Right renal cortex interstitium (tissue), 3 donors: ENCODE results near the gene IFT27. TPM values are rescaled to one million over a fixed set of nuclear protein-coding genes. Genes with fewer than 3 reads are reported as not detected.

ENCODE experiments used
- DNase-seq, 3 donors: peaks; one replicate each; pipeline ENCODE4 v3.0.0-alpha.2; 2013; ENCODE audit warnings: low read depth in 3 of 3, low spot score in 2 of 3
- polyA plus RNA-seq, 3 donors: library from polyadenylated mRNA; unstranded; fragments of 120-200 nt; gene quantifications; one replicate each; pipeline ENCODE4 v1.2.1, GENCODE V29; 2013; ENCODE audit not compliant: insufficient read length in 3 of 3

The IFT27 gene
- polyA plus RNA-seq, 3 donors: 42.0 to 48.9 (median 47.9) TPM

GRCh38 chr22:36729321-36729720, 46.6 kb downstream of the IFT27 start:
- DNase-seq: no peak

- no peak for DNase-seq
Observed at GRCh38 chr22:36728505-36728904, 47.4 kb downstream of the IFT27 start.

- DNase-seq: no peak
Observed at GRCh38 chr22:36727927-36728488, 47.9 kb downstream of the IFT27 start.

- no peak for DNase-seq
Observed at GRCh38 chr22:36727110-36727509, 48.8 kb downstream of the IFT27 start.

GRCh38 chr22:36726007-36726380, 49.9 kb downstream of the IFT27 start:
- no peak for DNase-seq

- no peak for DNase-seq
Observed at GRCh38 chr22:36725366-36726006, 50.4 kb downstream of the IFT27 start.

- DNase-seq: no peak
Observed at GRCh38 chr22:36724836-36725235, 51.1 kb downstream of the IFT27 start.

GRCh38 chr22:36722055-36722454, 53.9 kb downstream of the IFT27 start:
- no peak for DNase-seq

- no peak for DNase-seq
Observed at GRCh38 chr22:36715647-36716046, 60.3 kb downstream of the IFT27 start.

- DNase-seq: no peak
Observed at GRCh38 chr22:36714110-36714509, 61.8 kb downstream of the IFT27 start.

GRCh38 chr22:36713436-36713835, 62.5 kb downstream of the IFT27 start:
- DNase-seq: no peak

Other genes with a start within 250 kb of the IFT27 start
- gene EIF3D, start 247.0 kb downstream of the IFT27 start, polyA plus RNA-seq: 100 to 1,000 TPM; 319 to 329 (median 322) TPM
- not detected for gene CACNG2, start 72.4 kb downstream of the IFT27 start, polyA plus RNA-seq
- 10 to 100 TPM in 1 of 3 donors, 1 to 10 TPM in 2; 3.7 to 11.4 (median 4.6) TPM for gene PVALB, start 40.9 kb upstream of the IFT27 start, polyA plus RNA-seq
- gene NCF4, start 84.9 kb upstream of the IFT27 start, polyA plus RNA-seq: 1 to 10 TPM; 1.5 to 2.2 (median 1.6) TPM
- 1 to 10 TPM; 2.3 to 2.6 (median 2.4) TPM for gene CSF2RB, start 137.5 kb upstream of the IFT27 start, polyA plus RNA-seq
- 10 to 100 TPM; 38.6 to 50.3 (median 41.7) TPM for gene TST, start 243.3 kb upstream of the IFT27 start, polyA plus RNA-seq
- 10 to 100 TPM; 40.1 to 51.8 (median 45.6) TPM for gene MPST, start 243.6 kb upstream of the IFT27 start, polyA plus RNA-seq